Neuronal stem cell (in vitro differentiated cells): ENCODE data around the gene FAM193B.

Source experiments
- DNase-seq: peaks from one replicate; pipeline ENCODE4 v3.0.0-alpha.2; 2013; ENCODE audit warnings: low spot score
- H2AFZ ChIP-seq: one replicate; pipeline ENCODE4 v1.6.1; 2013; ENCODE audit warnings: mild to moderate bottlenecking, low read length, inconsistent platforms
- H2AK5ac ChIP-seq: 2 replicates; pipeline ENCODE4 v1.6.1; 2013; ENCODE audit warnings: low read depth, mild to moderate bottlenecking, inconsistent platforms, low read length, moderate library complexity, mixed read lengths
- H2BK120ac ChIP-seq: 2 replicates; pipeline ENCODE4 v1.6.1; 2013; ENCODE audit warnings: low read depth, mild to moderate bottlenecking, inconsistent platforms, low read length, moderate library complexity, mixed read lengths
- H2BK12ac ChIP-seq: one replicate; pipeline ENCODE4 v1.6.1; 2013; ENCODE audit warnings: low read length, inconsistent platforms
- H2BK15ac ChIP-seq: 2 replicates; pipeline ENCODE4 v1.6.1; 2013; ENCODE audit warnings: mild to moderate bottlenecking, low read length, inconsistent platforms, mixed read lengths
- H2BK5ac ChIP-seq: one replicate; pipeline ENCODE4 v1.6.1; 2013; ENCODE audit warnings: inconsistent platforms, mild to moderate bottlenecking, low read length, moderate library complexity
- H3K14ac ChIP-seq: one replicate; pipeline ENCODE4 v1.6.1; 2013; ENCODE audit warnings: low read length, inconsistent platforms
- H3K18ac ChIP-seq: 2 replicates; pipeline ENCODE4 v1.6.1; 2013; ENCODE audit warnings: low read length, inconsistent platforms
- H3K23ac ChIP-seq: 2 replicates; pipeline ENCODE4 v1.6.1; 2013; ENCODE audit warnings: low read depth, mild to moderate bottlenecking, mixed read lengths, low read length, inconsistent platforms; ENCODE audit not compliant: poor library complexity
- H3K27ac ChIP-seq: replicated peaks from 3 replicates; pipeline ENCODE4 v1.5.1; 2013; ENCODE audit warnings: low read length, inconsistent platforms
- H3K27me3 ChIP-seq, 3 experiments: 2 replicates each; pipeline ENCODE4 v1.6.1; 2013; ENCODE audit warnings: low read length in 3 of 3, mild to moderate bottlenecking in 2 of 3, inconsistent platforms in 1 of 3, low read depth in 1 of 3, mixed read lengths in 1 of 3, moderate library complexity in 1 of 3; ENCODE audit not compliant: control insufficient read depth in 3 of 3, insufficient read depth in 3 of 3
- H3K36me3 ChIP-seq, 2 donors: replicated peaks in 1 of 2; 2 replicates each; pipeline ENCODE4 v1.6.1; 2013; ENCODE audit warnings: low read length in 2 of 2; ENCODE audit not compliant: control insufficient read depth in 2 of 2, insufficient read depth in 2 of 2
- H3K4ac ChIP-seq: 2 replicates; pipeline ENCODE4 v1.6.1; 2013; ENCODE audit warnings: inconsistent platforms, mild to moderate bottlenecking, low read length, moderate library complexity
- H3K4me1 ChIP-seq, 2 donors: 1 replicate in 1 of 2; 2 replicates in 1 of 2; pipeline ENCODE4 v1.6.1; 2013; ENCODE audit warnings: low read length in 2 of 2, low read depth in 1 of 2; ENCODE audit not compliant: control insufficient read depth in 2 of 2, insufficient read depth in 1 of 2
- H3K4me2 ChIP-seq: one replicate; pipeline ENCODE4 v1.6.1; 2013; ENCODE audit warnings: mild to moderate bottlenecking, low read length, inconsistent platforms; ENCODE audit not compliant: insufficient read depth, poor library complexity, severe bottlenecking
- H3K4me3 ChIP-seq, 2 donors: 2 replicates each; pipeline ENCODE4 v1.5.1; 2013; ENCODE audit warnings: low read length in 2 of 2, mild to moderate bottlenecking in 2 of 2, inconsistent platforms in 1 of 2, moderate library complexity in 1 of 2
- H3K79me1 ChIP-seq: one replicate; pipeline ENCODE4 v1.6.1; 2013; ENCODE audit warnings: low read depth, mild to moderate bottlenecking, inconsistent platforms, low read length, moderate library complexity
- H3K9ac ChIP-seq: one replicate; pipeline ENCODE4 v1.6.1; 2013; ENCODE audit warnings: mild to moderate bottlenecking, low read depth, low read length, inconsistent platforms; ENCODE audit not compliant: poor library complexity
- H3K9me3 ChIP-seq, 2 donors: replicated peaks in 1 of 2; 2 replicates each; pipeline versions ENCODE3 to v1.6.1; 2013; ENCODE audit warnings: low read length in 2 of 2, mild to moderate bottlenecking in 2 of 2, inconsistent platforms in 1 of 2, low read depth in 1 of 2, mixed read lengths in 1 of 2, moderate library complexity in 1 of 2; ENCODE audit not compliant: control insufficient read depth in 2 of 2, insufficient read depth in 1 of 2
- H4K8ac ChIP-seq: one replicate; pipeline ENCODE4 v1.6.1; 2013; ENCODE audit warnings: low read depth, mild to moderate bottlenecking, inconsistent platforms, low read length, moderate library complexity
- H4K91ac ChIP-seq: one replicate; pipeline ENCODE4 v1.6.1; 2013; ENCODE audit warnings: low read length, low read depth, mild to moderate bottlenecking, inconsistent platforms; ENCODE audit not compliant: poor library complexity
- WGBS, 2 donors: extraction: QIAGEN DNeasy Blood & Tissue Kit; methylation state at CpG; one replicate each; pipeline ENCODE4 v1.1.7; 2013; ENCODE audit warnings: missing lambda C conversion rate in 2 of 2, mixed read lengths in 1 of 2; ENCODE audit not compliant: insufficient read length in 2 of 2, insufficient replicate concordance in 1 of 2; ENCODE audit errors: extremely low coverage in 2 of 2; 5-methylcytosine and 5-hydroxymethylcytosine counted together

FAM193B gene

DNA sequence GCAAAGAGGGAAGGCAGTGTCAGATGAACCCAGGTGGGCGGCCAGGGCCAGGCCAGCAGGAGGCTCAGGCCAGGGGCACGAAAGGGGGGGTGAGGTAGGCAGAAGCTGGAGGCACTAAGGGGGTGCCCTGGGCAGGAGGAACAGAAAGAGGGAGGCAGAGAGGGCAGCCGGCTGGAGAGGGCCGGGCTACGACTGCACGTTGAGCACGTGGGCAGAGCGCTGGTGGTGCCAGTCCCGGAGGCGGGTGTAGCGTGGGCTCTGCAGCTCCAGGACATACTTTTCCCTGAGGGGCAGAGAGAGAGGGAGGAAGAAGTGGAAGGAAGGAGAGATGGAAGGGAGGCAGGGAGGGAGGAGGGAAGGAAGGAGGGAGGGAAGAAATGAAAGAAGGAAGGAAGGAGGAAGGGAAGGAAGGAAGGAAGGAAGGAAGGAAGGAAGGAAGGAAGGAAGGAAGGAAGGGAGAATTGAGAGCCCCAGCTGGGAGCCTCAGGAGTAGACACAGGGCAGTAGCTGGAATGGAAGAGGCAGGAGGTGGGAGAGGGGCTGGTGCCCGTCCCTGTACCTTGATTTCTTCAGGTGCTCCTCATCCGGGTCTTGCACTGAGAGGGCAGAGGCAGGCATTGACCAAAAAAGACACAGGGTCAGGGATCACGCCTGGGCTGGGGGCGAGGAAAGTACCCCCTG is 63.9 kb downstream of the FAM193B start:
- H2AK5ac ChIP-seq: peak overlapping the region; percentile 40
- H3K4me1 ChIP-seq: peaks cover 11 to 22% of the 10 kb centered on the region in 2 donors
- H3K27me3 ChIP-seq: no peaks in the 10 kb centered on the region
- no peak overlapping the region for H3K4ac ChIP-seq
- no peak overlapping the region for H2BK120ac ChIP-seq
- H2BK12ac ChIP-seq: peak overlapping the region; percentile 26
- no peak overlapping the region for H2AFZ ChIP-seq
- peak overlapping the region; percentile 49 for H3K23ac ChIP-seq
- H4K91ac ChIP-seq: no peak overlapping the region
- peak overlapping the region in 1 of 2 donors; percentile 38 for H3K4me3 ChIP-seq
- WGBS, 2 donors: no CpG with 5 or more reads among the region's 15 CpGs
- H3K18ac ChIP-seq: peak overlapping the region; percentile 36
- H3K9me3 ChIP-seq: no peaks in the 10 kb centered on the region
- H3K27ac ChIP-seq: no peak overlapping the region
- no peak overlapping the region for H3K4me2 ChIP-seq
- H2BK5ac ChIP-seq: peak overlapping the region; percentile 88
- peaks cover 63 to 95% of the 10 kb centered on the region in 2 donors for H3K36me3 ChIP-seq
- H2BK15ac ChIP-seq: no peak overlapping the region
- peaks cover 26% of the 10 kb centered on the region for H3K79me1 ChIP-seq
- H3K14ac ChIP-seq: peak overlapping the region; percentile 47
- no peak overlapping the region for H3K9ac ChIP-seq
- no peak overlapping the region for H4K8ac ChIP-seq
- no peak for DNase-seq

DNA sequence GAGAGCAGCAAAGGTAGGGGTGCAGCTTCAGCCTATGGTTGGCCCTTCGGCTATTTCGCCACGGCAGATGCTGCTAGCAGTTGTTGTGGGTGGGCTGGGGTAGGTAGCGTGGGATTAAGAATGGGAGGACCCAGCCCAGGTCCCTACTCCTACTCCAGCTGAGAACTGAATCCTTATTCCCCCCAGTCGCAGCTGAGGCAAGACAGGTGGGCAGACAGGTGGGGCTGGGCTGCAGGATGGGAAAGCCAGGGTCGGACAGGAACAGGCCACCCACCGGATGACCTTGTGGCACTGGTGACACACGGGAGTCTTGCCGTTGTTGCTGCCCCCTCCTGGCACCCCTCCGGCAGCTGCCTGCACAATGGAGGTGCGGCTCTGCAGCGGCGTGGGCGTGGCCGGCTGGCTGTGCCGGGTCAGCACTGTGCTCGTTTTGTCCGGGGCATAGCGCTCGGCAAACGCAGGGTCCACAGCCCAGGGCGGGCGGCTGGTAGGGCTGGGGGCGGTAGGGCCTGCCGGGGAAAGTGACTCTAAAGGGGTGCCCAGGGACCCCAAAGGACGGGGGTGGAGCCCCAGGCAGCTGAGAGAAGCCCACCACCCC is 65.1 kb downstream of the FAM193B start:
- Histone ChIP-seq H3K9me3 (peaks cover 0 to 2% of the 10 kb centered on the region in 2 donors), H3K18ac (no peak overlapping the region), H3K27me3 (no peaks in the 10 kb centered on the region), H2BK120ac (no peak overlapping the region), H4K91ac (no peak overlapping the region), H3K14ac (no peak overlapping the region), H3K27ac (no peak overlapping the region), H3K4me1 (peaks cover 0 to 11% of the 10 kb centered on the region in 2 donors), H4K8ac (no peak overlapping the region), H3K4ac (no peak overlapping the region), H3K23ac (no peak overlapping the region), H2BK12ac (no peak overlapping the region), H2AK5ac (no peak overlapping the region), H3K9ac (no peak overlapping the region), H3K4me2 (no peak overlapping the region), H3K79me1 (peaks cover 30% of the 10 kb centered on the region), H2BK5ac (no peak overlapping the region), H3K36me3 (peaks cover 75 to 95% of the 10 kb centered on the region in 2 donors), H2AFZ (no peak overlapping the region), H3K4me3 (no peak overlapping the region), H2BK15ac (no peak overlapping the region)
- WGBS, 2 donors: no CpG with 5 or more reads among the region's 26 CpGs
- no peak for DNase-seq

- Histone ChIP-seq H2BK120ac (no peak overlapping the region), H3K9ac (no peak overlapping the region), H4K8ac (no peak overlapping the region), H3K4me1 (peaks cover 0 to 7% of the 10 kb centered on the region in 2 donors), H2BK5ac (no peak overlapping the region), H3K27me3 (no peaks in the 10 kb centered on the region), H3K4me3 (no peak overlapping the region), H3K79me1 (peaks cover 28% of the 10 kb centered on the region), H2BK12ac (no peak overlapping the region), H3K9me3 (peaks cover 0 to 2% of the 10 kb centered on the region in 2 donors), H3K4ac (no peak overlapping the region), H3K27ac (no peak overlapping the region), H2AK5ac (no peak overlapping the region), H3K23ac (no peak overlapping the region), H2AFZ (no peak overlapping the region), H3K4me2 (no peak overlapping the region), H2BK15ac (no peak overlapping the region), H3K18ac (no peak overlapping the region), H3K36me3 (peaks cover 78 to 95% of the 10 kb centered on the region in 2 donors), H4K91ac (peak overlapping the region; percentile 77), H3K14ac (no peak overlapping the region)
- WGBS, 2 donors: no CpG with 5 or more reads among the region's 15 CpGs
- no peak for DNase-seq
These were observed 66.4 kb downstream of the FAM193B start for GRCh38 chr5:177487975-177488374.

DNA sequence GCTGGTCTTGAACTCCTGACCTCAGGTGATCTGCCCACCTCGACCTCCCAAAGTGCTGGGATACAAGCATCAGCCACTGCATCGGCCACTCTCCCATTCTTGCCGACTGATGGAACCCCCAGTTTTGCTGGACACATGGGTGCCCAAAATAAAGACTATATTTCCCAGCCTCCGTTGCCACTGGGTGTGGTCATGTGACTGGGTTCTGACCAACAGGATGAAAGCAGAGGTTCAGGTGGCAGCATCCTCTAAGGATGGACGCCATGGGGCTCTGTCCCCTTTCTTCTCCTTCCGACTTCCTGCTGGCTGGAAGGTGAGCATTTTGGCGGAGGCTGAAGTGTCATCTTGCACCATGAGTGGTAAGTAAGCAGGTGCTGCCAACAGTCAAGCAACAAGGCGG is 67.2 kb downstream of the FAM193B start:
- no CpG with 5 or more reads among the region's 8 CpGs for WGBS, 2 donors
- Histone ChIP-seq H3K79me1 (peaks cover 25% of the 10 kb centered on the region), H2AK5ac (no peak overlapping the region), H3K18ac (no peak overlapping the region), H2BK15ac (no peak overlapping the region), H3K27ac (no peak overlapping the region), H4K91ac (no peak overlapping the region), H3K4me3 (no peak overlapping the region), H3K4me2 (no peak overlapping the region), H3K9me3 (peaks cover 0 to 2% of the 10 kb centered on the region in 2 donors), H3K4me1 (peaks cover 0 to 5% of the 10 kb centered on the region in 2 donors), H4K8ac (no peak overlapping the region), H3K9ac (no peak overlapping the region), H3K36me3 (peaks cover 72 to 95% of the 10 kb centered on the region in 2 donors), H3K14ac (no peak overlapping the region), H2BK12ac (no peak overlapping the region), H2AFZ (no peak overlapping the region), H3K27me3 (no peaks in the 10 kb centered on the region), H2BK120ac (no peak overlapping the region), H2BK5ac (no peak overlapping the region), H3K4ac (no peak overlapping the region), H3K23ac (no peak overlapping the region)
- DNase-seq: no peak
